PFSK-1 (cell line): ENCODE results near the gene SLC43A2.

Experiments used
- FOXP2 ChIP-seq: optimal IDR thresholded peaks from 2 replicates; pipeline ENCODE3; 2011; ENCODE audit warnings: borderline replicate concordance, control low read depth, inconsistent platforms; ENCODE audit not compliant: insufficient read depth; ENCODE audit errors: extremely low read length, extremely low read depth
- POLR2AphosphoS5 ChIP-seq: IDR thresholded peaks from 2 replicates; pipeline ENCODE4 v1.6.1; 2012; ENCODE audit warnings: low read depth, mild to moderate bottlenecking, control low read depth, low read length, moderate library complexity
- REST ChIP-seq, 2 experiments: IDR thresholded peaks; 2 replicates each; pipeline versions ENCODE4 v1.6.1 to v1.8.0; 2011 to 2012; ENCODE audit warnings: low read depth in 2 of 2, low read length in 2 of 2, control low read depth in 1 of 2, inconsistent platforms in 1 of 2, mild to moderate bottlenecking in 1 of 2, moderate library complexity in 1 of 2; ENCODE audit not compliant: insufficient read depth in 1 of 2
- SIN3A ChIP-seq: IDR thresholded peaks from 2 replicates; pipeline ENCODE4 v1.6.1; 2012; ENCODE audit warnings: mild to moderate bottlenecking, low read length, moderate library complexity, borderline replicate concordance; ENCODE audit not compliant: insufficient read depth
- TAF1 ChIP-seq: IDR thresholded peaks from 2 replicates; pipeline ENCODE4 v1.6.1; 2012; ENCODE audit warnings: low read length, control low read depth, borderline replicate concordance; ENCODE audit not compliant: insufficient read depth

Gene SLC43A2

GRCh38 chr17:1554751-1555540 lies 73.7 kb downstream of the SLC43A2 start:
- TF ChIP-seq SIN3A (no peak), FOXP2 (no peak), REST (IDR thresholded peaks at IDR 0.05; ENCODE audit: insufficient read depth in 1 of 2, low read depth in 2 of 2, low read length in 2 of 2) (no peak), TAF1 (no peak), POLR2AphosphoS5 (no peak)

DNA sequence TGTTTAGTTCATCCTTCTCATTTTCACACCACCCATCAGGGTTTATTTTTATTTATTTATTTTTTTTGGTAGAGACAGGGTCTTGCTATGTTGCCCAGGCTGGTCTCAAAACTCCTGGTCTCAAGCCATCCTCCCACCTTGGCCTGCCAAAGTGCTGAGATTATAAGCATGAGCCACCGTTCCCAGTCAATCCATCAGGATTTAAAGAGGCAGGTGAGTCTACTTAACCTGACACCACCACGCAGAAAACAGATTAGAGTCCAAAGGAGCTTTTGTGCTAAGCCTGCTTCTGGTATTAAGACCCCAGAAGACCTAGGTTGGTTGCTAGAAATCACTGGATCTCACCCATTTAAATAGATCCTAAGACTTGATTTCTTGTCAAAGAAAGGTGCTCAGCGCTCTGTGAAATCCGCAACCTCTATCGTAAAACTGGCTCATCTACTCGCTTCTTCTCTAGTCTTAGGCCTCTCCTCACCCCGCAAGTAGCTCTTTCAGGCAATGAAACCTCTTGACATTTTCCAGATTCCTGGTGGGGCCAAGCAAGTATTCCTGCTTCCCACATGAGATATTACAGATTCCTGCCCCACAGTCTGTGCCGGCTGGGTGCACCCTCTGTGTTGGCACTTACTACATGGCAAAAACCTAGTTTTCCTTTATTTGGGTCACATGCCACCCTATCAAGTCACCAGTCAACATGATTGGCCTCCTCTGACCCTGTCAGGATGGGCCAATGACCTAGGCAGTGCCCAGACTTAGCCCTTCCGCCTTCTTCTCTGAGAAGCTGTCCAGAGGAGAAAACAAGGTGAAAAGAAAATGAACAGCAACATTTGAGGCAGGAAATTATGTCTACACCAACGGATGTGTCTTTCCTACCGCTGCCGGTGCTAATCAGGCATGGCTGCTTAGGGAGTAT lies 75.0 kb downstream of the SLC43A2 start:
- TF ChIP-seq POLR2AphosphoS5 (no peak), SIN3A (no peak), REST (IDR thresholded peaks at IDR 0.05; ENCODE audit: insufficient read depth in 1 of 2, low read depth in 2 of 2, low read length in 2 of 2) (no peak), TAF1 (no peak), FOXP2 (no peak)

GRCh38 chr17:1552932-1553331 lies 75.7 kb downstream of the SLC43A2 start:
- no peak for TF ChIP-seq POLR2AphosphoS5
- TF ChIP-seq FOXP2, result no peak
- no peak for TF ChIP-seq REST (IDR thresholded peaks at IDR 0.05; ENCODE audit: insufficient read depth in 1 of 2, low read depth in 2 of 2, low read length in 2 of 2)
- no peak for TF ChIP-seq TAF1
- no peak for TF ChIP-seq SIN3A

GRCh38 chr17:1551741-1552140 lies 76.9 kb downstream of the SLC43A2 start:
- no peak for TF ChIP-seq POLR2AphosphoS5
- no peak for TF ChIP-seq TAF1
- TF ChIP-seq FOXP2, result no peak
- no peak for TF ChIP-seq REST (IDR thresholded peaks at IDR 0.05; ENCODE audit: insufficient read depth in 1 of 2, low read depth in 2 of 2, low read length in 2 of 2)
- no peak for TF ChIP-seq SIN3A
